GM12891 (cell line): ENCODE measurements around the gene PACSIN2.

Source experiments
- PAX5 ChIP-seq: IDR thresholded peaks from 2 replicates; pipeline ENCODE4 v1.6.1; 2011; ENCODE audit warnings: low read length, moderate library complexity, mild to moderate bottlenecking; ENCODE audit not compliant: insufficient read depth, severe bottlenecking
- POLR2A ChIP-seq: IDR thresholded peaks from 2 replicates; pipeline ENCODE4 v1.6.1; 2011; ENCODE audit warnings: low read depth, low read length, control low read depth
- POLR2AphosphoS5 ChIP-seq: IDR thresholded peaks from 2 replicates; pipeline ENCODE4 v1.6.1; 2011; ENCODE audit warnings: low read depth, low read length, control low read depth
- POU2F2 ChIP-seq: IDR thresholded peaks from 2 replicates; pipeline ENCODE4 v1.6.1; 2011; ENCODE audit warnings: low read depth, mild to moderate bottlenecking, control low read depth, low read length, moderate library complexity
- SPI1 ChIP-seq: IDR thresholded peaks from 2 replicates; pipeline ENCODE4 v1.6.1; 2011; ENCODE audit warnings: low read depth, low read length, control low read depth
- TAF1 ChIP-seq: IDR thresholded peaks from 2 replicates; pipeline ENCODE4 v1.6.1; 2011; ENCODE audit warnings: low read depth, low read length, control low read depth

- TF ChIP-seq POLR2AphosphoS5 (no peak), TAF1 (no peak), POLR2A (no peak), SPI1 (no peak), POU2F2 (no peak), PAX5 (no peak)
Measured at GRCh38 chr22:42885446-42885845, 129.5 kb downstream of the PACSIN2 start.
